HG03097 (cell line): Measurements from ENCODE around the gene HSF2.
"Not testable (repeated sequence)": the region's sequence is repeated elsewhere in the genome, so short reads cannot be mapped to it uniquely, and the experiment has no call there.

Experiments
- ATAC-seq: cut with Tn5 transposase; IDR thresholded peaks from one replicate; pipeline ENCODE4 v1.9.1; 2021; ENCODE audit not compliant: unreplicated experiment, low FRiP score

Gene HSF2

GRCh38 chr6:122445274-122445673 is 45.8 kb downstream of the HSF2 start:
- no peak for ATAC-seq

GRCh38 chr6:122449069-122449468 is 49.6 kb downstream of the HSF2 start:
- no peak for ATAC-seq

GRCh38 chr6:122452509-122452908 is 53.1 kb downstream of the HSF2 start:
- no peak for ATAC-seq

GRCh38 chr6:122454673-122455072 is 55.2 kb downstream of the HSF2 start:
- no peak for ATAC-seq

- ATAC-seq: not testable (repeated sequence)
Observed at GRCh38 chr6:122455116-122455515, 55.7 kb downstream of the HSF2 start.

GRCh38 chr6:122458087-122458486 is 58.6 kb downstream of the HSF2 start:
- no peak for ATAC-seq

GRCh38 chr6:122459240-122459639 is 59.8 kb downstream of the HSF2 start:
- ATAC-seq: no peak

- not testable (repeated sequence) for ATAC-seq
Observed at GRCh38 chr6:122459865-122460416, 60.5 kb downstream of the HSF2 start.

- no peak for ATAC-seq
Observed at GRCh38 chr6:122461885-122462284, 62.4 kb downstream of the HSF2 start.

GRCh38 chr6:122471107-122472021 is 71.9 kb downstream of the HSF2 start, which contains the start of gene SERINC1:
TSS of gene SERINC1 (minus strand) at chr6:122471807. CDS start at chr6:122471737, 70 bp downstream.
- ATAC-seq: peak; percentile 99

- peak; percentile 41 for ATAC-seq
Observed at GRCh38 chr6:122472022-122472340, 72.5 kb downstream of the HSF2 start.

GRCh38 chr6:122476131-122476530 is 76.7 kb downstream of the HSF2 start:
- ATAC-seq: no peak

- no peak for ATAC-seq
Observed at GRCh38 chr6:122482750-122483080, 83.3 kb downstream of the HSF2 start.
